ENCODE results near the gene NECAB3.
"Not testable (repeated sequence)": the region's sequence is repeated elsewhere in the genome, so short reads cannot be mapped to it uniquely, and the experiment has no call there.

The NECAB3 gene

DNA sequence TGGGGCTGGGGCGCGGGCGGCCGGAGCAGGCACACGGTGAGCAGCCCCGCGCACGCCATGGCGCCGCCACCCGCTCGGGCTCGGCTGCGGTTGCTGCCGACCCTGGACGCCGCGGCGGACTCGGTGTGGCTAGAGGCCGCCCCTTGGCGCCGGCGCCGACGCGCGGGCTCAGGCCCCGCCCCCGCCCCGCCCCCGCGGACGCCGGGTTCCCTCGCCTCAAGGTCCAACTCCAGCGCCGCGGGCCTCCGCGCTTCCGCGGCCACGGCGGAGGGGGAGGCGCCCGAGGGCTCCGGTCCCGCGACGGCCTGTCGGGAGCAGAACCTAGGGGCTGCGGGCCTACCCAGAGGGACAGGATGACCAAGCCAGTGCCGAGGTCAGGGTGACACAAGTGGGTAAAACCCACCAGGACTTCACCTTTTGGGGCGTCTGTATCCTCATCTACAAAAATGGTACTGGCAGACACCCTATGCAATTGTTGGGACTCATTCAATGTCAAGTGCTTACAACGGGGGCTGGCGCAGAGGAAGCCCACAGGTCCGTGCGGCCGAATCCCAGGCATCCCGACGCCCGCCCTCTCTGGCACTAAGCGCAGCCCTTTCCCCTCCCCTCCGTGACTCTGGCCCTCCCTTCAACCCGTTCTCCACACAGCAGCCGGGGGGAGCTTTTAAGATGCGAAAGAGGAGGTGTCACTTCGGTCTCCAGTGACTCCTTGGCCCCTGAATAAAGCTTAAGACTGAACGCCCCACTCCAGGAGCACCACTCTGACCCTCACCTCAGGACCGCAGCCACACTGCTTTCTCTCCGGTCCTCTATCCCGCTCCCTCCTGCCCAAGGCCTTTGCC is at the start of gene NECAB3:
TSS of gene NECAB3 (minus strand) at position 135 of the 842 bp plus-strand sequence. CDS start at position 59, 76 bp downstream.
- peak; percentile 45 to 69 for DNase-seq

GRCh38 chr20:33721391-33722140 is 47.3 kb upstream of the NECAB3 start:
- no peak for DNase-seq

- DNase-seq = peak; percentile 96 to 97
These were observed 45.9 kb upstream of the NECAB3 start, which contains the start of gene PXMP4 for GRCh38 chr20:33719989-33720709. PXMP4 (minus strand) TSS chr20:33720310; CDS start chr20:33720207, 103 bp downstream.

DNA sequence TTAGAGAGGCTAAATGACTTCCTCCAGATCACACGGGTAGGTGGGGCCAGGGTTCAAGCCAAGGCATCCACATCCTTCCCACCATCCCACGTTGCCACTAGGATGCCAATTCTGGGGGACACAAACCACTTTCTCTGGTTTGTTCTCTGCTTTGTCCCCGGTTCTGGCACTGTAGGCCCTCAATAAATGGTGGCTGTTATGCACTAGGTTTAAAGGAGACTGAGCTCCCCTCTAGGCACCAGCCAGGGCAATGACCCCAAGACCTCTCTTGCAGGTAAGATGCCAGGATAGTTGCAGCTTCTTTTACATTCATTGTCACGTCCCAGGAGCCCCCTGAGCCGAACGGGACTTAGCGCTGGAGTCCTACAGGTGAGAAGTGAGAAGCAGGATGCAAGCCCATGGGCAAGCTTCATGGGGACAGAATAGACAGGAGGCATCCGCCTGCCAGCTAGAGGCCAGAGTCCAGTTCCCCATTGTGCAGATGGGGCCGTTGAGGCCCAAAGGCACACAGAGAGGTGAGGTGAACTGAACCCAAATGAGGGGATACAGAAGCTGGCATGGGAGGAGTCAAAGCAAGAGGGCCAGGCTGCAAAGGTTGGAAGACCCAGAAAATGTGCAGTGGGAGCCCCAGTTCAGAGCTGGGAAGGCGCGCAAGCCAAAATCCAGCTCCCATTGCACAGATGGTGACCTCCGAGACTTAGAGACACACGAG is 45.2 kb upstream of the NECAB3 start:
- DNase-seq = no peak

- no peak for DNase-seq
These were observed 42.3 kb upstream of the NECAB3 start for GRCh38 chr20:33716498-33716897.

DNA sequence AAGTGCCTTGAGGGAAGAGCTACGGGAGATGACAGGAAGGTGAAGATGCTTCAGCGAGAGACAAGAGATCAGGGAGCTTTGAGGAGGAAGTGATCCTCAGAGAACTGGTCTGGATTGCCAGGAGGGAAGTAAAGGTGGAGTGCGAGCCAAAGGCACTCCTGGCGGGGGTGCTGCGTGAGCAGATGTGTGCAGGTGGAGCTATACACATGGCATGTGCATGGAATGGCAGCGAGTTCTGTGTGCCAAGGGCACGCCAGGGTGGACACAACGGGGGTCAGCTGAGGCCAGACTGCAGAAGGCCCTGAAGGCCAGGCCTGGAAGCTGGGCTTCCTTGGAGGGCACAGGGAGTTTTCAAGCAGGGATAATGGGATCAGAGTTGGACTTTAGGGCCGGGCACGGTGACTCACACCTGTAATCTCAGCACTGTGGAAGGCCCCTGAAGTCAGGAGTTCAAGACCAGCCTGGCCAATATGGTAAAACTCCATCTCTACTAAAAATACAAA is 39.7 kb upstream of the NECAB3 start:
- DNase-seq = no peak

- DNase-seq = no peak
These were observed 37.2 kb upstream of the NECAB3 start for GRCh38 chr20:33711446-33711738.

GRCh38 chr20:33710681-33711445 is 36.6 kb upstream of the NECAB3 start:
- no peak for DNase-seq

DNA sequence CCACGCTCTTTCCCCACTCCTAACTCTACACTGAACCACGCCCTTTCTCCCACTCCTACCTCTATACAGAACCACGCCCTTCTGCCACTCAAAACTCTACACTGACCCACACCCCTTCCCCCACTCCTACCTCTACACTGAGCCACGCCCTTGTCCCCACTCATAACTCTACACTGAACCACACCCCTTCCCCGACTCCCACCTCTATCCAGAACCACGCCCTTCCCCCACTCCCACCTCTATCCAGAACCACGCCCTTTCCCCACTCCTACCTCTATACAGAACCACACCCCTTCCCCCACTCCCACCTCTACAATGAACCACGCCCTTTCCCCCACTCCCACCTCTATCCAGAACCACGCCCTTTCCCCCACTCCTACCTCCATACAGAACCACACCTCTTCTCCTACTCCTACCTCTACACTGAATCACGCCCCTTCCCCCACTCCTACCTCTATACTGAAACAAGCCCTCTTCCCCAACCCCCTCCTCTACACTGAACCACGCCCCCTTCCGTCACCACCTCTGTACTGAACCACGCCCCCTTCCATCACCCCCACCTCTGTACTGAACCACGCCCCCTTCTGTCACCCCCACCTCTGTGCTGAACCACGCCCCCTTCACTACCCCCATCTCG is 35.8 kb upstream of the NECAB3 start:
- DNase-seq = no peak

DNA sequence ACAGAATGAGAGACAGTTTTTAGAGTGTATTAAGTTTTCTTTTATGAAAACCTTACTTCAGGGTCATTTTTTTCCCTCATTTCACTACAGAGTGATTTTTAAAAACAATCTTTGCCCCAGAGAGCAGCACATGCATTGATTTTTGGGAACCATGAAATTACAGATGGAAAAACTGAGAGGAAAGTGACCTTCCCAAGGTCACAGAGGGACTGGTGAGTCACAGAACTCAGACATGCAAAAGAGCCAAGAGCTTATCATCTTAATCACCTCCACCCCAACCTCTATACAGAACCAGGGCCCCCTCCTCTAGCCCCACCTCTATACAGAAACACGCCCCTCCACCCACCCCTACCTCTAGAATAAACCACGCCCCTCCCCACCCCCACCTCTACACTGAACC is 35.2 kb upstream of the NECAB3 start:
- no peak for DNase-seq

DNA sequence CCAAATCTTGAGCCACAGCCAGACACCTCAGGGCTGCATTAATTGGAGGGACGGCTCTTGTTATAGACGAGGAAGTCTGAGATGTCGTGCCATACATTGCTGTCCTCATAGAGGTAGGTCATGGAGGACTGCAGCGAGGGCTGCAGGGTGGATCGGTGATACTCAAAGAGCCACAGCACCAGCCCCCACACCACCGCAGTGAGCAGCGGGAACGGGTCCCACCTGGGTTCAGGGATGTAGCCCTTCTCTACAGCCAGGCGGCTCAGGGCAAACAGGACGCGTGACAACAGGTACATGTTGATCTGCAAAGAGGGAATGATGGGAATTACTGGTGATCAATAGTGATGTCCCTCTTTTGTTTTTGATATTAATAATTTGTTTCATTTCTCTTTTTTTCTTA is 33.4 kb upstream of the NECAB3 start:
- DNase-seq = no peak

- DNase-seq = no peak
These were observed 30.1 kb upstream of the NECAB3 start for GRCh38 chr20:33704197-33704924.

DNA sequence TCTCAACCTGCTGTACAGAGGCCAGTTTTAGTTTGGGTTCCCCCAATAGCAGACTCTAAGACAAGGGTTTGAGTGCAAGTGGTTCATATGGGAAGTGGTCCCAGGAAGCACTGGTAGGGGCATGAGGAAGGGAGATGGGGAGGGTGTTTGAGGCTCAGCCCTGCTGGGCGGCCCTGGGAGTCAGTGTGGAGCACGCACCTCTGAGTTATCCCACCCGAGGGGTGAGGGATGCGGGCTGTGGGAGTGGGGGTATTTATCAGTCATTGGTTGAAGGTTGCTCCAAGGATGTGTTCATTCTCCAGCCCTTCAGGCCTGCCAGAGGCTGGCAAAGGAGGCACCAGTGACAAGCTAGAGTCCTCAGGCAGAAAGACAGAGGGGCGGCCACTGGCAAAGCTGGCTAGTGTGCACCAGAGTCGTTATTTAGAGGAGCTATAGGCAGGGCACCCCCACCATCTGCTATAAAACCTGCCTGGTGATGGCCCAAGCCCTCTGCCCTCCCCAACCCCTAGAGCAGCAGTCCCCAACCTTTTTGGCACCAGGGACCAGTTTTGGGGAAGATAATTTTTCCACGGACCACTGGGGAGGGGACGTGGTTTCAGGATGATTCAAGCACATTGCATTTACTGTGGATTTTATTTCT is 29.4 kb upstream of the NECAB3 start:
- DNase-seq = no peak

DNA sequence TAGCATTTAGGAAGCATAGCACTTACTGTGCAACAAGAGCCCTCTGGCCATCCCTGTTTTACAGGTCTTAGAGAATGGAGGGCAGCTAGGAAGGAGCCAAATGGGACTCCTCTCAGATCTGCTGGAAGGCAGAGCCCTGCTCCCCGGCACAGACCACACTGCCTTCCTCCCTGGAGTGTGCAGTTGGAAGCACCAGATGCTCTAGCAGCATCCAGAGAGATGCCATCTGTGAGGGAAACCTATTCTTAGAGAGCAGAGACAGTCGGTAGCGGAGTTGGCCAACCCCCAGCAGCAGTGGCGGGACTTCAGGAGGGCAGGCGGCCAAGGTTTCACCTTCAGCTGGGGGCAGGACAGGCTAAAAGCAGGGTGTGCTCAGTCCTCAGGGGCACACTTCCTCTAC is 28.6 kb upstream of the NECAB3 start:
- no peak for DNase-seq

DNA sequence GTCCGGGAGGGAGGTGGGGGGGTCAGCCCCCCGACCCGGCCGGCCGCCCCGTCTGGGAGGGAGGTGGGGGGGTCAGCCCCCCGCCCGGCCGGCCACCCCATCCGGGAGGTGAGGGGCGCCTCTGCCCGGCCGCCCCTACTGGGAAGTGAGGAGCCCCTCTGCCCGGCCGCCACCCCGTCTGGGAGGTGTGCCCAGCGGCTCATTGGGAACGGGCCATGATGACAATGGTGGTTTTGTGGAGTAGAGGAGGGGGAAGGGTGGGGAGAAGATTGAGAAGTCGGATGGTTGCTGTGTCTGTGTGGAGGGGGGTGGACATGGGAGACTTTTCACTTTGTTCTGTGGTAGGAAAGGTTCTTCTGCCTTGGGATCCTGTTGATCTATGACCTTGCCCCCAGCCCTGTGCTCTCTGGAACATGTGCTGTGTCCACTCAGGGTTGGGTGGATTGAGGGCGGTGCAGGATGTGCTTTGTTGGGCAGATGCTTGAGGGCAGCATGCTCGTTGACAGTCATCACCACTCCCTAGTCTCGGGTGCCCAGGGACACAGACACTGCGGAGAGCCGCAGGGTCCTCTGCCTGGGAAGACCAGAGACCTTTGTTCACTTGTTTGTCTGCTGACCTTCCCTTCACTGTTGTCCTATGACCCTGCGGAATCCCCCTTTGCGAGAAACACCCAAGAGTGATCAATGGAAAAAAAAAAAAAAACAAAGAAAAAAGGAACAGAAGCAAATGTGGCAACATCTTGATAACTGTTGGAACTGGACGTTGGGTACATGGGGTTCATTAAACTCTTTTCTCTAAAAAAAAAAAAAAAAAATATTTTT is 27.6 kb upstream of the NECAB3 start:
- no peak for DNase-seq

DNA sequence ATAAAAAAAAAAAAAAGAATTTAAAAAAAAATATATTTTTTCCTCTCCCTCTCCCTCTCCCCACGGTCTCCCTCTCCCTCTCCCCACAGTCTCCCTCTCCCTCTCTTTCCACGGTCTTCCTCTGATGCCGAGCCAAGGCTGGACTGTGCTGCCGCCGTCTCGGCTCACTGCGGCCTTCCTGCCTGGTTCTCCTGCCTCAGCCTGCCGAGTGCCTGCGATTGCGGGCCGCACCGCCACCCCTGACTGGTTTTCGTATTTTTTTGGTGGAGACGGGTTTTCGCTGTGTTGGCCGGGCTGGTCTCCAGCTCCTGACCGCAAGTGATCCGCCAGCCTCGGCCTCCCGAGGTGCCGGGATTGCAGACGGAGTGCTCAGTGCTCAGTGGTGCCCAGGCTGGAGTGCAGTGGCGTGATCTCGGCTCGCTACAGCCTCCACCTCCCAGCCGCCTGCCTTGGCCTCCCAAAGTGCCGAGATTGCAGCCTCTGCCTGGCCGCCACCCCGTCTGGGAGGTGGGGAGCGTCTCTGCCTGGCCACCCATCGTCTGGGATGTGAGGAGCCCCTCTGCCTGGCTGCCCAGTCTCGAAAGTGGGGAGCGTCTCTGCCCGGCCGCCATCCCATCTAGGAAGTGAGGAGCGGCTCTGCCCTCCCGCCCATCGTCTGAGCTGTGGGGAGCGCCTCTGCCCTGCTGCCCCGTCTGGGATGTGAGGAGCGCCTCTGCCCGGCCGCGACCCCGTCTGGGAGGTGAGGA is 26.6 kb upstream of the NECAB3 start:
- not testable (repeated sequence) for DNase-seq

GRCh38 chr20:33698966-33699365 is 24.7 kb upstream of the NECAB3 start:
- not testable (repeated sequence) for DNase-seq

DNA sequence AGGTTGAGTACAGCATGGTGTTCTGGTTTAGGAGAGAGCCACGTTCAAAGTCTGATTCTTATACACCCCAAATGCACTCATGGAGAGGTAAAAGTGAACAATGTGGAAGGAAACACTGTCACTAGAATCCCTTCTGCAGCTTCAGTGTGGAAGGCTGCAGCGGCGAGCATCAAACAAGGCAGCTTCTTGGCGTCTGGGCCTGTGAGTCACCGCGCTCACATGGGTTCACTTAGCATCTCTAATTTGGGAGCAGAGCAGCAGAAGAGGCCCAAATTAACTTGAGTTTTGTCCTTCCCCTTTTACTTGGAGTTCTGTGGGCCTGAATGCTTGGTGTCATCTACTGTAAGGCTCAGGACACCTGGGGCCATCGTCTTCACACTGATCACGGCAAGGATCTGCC is 22.9 kb upstream of the NECAB3 start:
- DNase-seq = no peak
